OCI-LY3 (cell line): Measurements from ENCODE around the gene PLIN4.
A peak's percentile ranks its signal among the peaks of the same experiment; 100 is the strongest.

Experiments used
- H2AFZ ChIP-seq: fragments of 200-600, 300-600 bp; shearing (Covaris generic); 2 replicates; pipeline ENCODE4 v1.6.0; 2014; ENCODE audit warnings: antibody characterized with exemption, low read depth, low read length
- H3K27ac ChIP-seq: fragments of 200-600, 300-600 bp; sonication (generic); 2 replicates; pipeline ENCODE4 v1.5.1; 2014; ENCODE audit warnings: mild to moderate bottlenecking, low read length, moderate library complexity, mixed read lengths
- H3K27me3 ChIP-seq: fragments of 200-600, 300-600 bp; sonication (generic); 2 replicates; pipeline ENCODE4 v1.6.1; 2014; ENCODE audit warnings: low read depth, low read length, mixed read lengths
- H3K36me3 ChIP-seq: fragments of 200-600, 300-600 bp; sonication (generic); replicated peaks from 2 replicates; pipeline ENCODE3; 2014; ENCODE audit warnings: low read depth, low read length, mixed read lengths
- H3K4me1 ChIP-seq: fragments of 300-600, 200-600 bp; sonication (generic); 2 replicates; pipeline ENCODE4 v1.6.1; 2014; ENCODE audit warnings: low read length, mixed read lengths
- H3K4me2 ChIP-seq: fragments of 200-600, 300-600 bp; sonication (generic); 2 replicates; pipeline ENCODE4 v1.6.1; 2014; ENCODE audit warnings: low read length, mixed read lengths
- H3K4me3 ChIP-seq: fragments of 300-600, 200-600 bp; sonication (generic); 2 replicates; pipeline ENCODE4 v1.5.1; 2014; ENCODE audit warnings: antibody characterized with exemption, mild to moderate bottlenecking, low read length, moderate library complexity
- H3K79me2 ChIP-seq: fragments of 300-600, 200-600 bp; shearing (Covaris generic); 2 replicates; pipeline ENCODE4 v1.6.1; 2014; ENCODE audit warnings: mild to moderate bottlenecking, low read length, mixed read lengths
- H3K9ac ChIP-seq: fragments of 300-600, 200-600 bp; shearing (Covaris generic); 2 replicates; pipeline ENCODE4 v1.6.0; 2014; ENCODE audit warnings: mild to moderate bottlenecking, low read length, moderate library complexity
- H3K9me3 ChIP-seq: fragments of 200-600, 300-600 bp; shearing (Covaris generic); 2 replicates; pipeline ENCODE4 v1.6.1; 2014; ENCODE audit warnings: low read length, mixed read lengths; ENCODE audit not compliant: insufficient read depth
- H4K20me1 ChIP-seq: fragments of 200-600, 300-600 bp; sonication (generic); 2 replicates; pipeline ENCODE4 v1.6.1; 2016; ENCODE audit warnings: low read length, mixed read lengths; ENCODE audit not compliant: insufficient read depth
- EZH2phosphoT487 ChIP-seq: fragments of 200-600 bp; shearing (Covaris generic); IDR thresholded peaks from 2 replicates; pipeline ENCODE4 v1.6.1; 2018; ENCODE audit warnings: antibody characterized with exemption, mixed run types, low read depth
- TF ChIP-seq, protein P1 (sequence below): fragments of 200-600, 300-600 bp; sonication (generic); IDR thresholded peaks from 2 replicates; pipeline ENCODE4 v1.5.1; 2014; ENCODE audit warnings: antibody characterized with exemption, low read length, low read depth

PLIN4 gene

DNA sequence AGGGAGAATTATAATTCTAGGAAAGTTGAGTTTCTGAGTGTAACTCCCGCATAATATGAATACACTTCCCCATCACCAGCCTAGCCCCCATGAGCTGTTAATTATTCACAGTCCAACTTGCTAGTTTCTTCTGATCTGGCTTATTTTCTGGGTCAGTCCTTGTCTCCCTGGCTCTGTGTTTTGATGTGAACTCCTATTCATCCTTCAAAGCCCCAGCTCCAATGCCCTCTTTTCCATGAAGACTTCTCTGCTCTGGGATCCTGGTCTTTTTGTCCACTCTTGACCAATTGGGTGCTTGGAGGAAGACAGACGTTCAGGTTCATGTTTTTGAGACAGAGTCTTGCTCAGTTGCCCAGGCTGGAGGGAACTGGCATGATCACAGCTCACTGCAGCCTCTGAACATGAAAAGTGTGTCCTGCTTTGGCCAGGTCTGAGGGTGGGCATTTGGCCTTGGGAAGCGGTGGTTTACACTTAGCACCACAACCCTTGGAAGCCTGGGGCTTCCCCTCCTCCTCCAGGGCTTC is 20.9 kb upstream of the PLIN4 start:
- Histone ChIP-seq H3K36me3 (no peaks in the 10 kb centered on the region), H3K27ac (no peak overlapping the region), H2AFZ (no peak overlapping the region), H3K4me1 (peaks cover 29% of the 10 kb centered on the region), H4K20me1 (no peaks in the 10 kb centered on the region), H3K27me3 (no peaks in the 10 kb centered on the region), H3K4me3 (peak overlapping the region; percentile 79), H3K9ac (peak overlapping the region; percentile 66), H3K79me2 (no peaks in the 10 kb centered on the region), H3K9me3 (no peaks in the 10 kb centered on the region), H3K4me2 (peak overlapping the region; percentile 83)
- TF ChIP-seq, protein P1, sequence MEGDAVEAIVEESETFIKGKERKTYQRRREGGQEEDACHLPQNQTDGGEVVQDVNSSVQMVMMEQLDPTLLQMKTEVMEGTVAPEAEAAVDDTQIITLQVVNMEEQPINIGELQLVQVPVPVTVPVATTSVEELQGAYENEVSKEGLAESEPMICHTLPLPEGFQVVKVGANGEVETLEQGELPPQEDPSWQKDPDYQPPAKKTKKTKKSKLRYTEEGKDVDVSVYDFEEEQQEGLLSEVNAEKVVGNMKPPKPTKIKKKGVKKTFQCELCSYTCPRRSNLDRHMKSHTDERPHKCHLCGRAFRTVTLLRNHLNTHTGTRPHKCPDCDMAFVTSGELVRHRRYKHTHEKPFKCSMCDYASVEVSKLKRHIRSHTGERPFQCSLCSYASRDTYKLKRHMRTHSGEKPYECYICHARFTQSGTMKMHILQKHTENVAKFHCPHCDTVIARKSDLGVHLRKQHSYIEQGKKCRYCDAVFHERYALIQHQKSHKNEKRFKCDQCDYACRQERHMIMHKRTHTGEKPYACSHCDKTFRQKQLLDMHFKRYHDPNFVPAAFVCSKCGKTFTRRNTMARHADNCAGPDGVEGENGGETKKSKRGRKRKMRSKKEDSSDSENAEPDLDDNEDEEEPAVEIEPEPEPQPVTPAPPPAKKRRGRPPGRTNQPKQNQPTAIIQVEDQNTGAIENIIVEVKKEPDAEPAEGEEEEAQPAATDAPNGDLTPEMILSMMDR = no peak
- TF ChIP-seq EZH2phosphoT487 = no peak

DNA sequence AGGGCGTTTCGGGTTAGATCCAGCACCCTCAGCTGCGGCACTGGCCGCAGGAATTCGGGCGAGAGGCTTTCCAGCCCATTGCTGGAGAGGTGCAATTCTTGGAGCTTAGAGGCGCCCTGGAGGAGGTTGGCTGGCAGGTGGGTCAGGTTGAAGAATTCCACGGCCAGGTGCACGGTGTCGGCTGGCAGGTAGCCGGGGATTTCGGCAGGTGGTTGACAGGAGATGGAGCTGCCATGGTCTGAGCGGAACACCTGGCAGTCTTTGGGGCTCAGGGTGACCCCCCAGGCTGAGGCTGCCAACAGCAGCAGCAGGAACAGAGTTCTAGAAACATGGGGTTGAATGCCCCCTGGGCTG is 20.3 kb upstream of the PLIN4 start:
- H3K9me3 ChIP-seq = no peaks in the 10 kb centered on the region
- TF ChIP-seq, protein P1 = no peak
- no peak for TF ChIP-seq EZH2phosphoT487
- no peaks in the 10 kb centered on the region for H3K79me2 ChIP-seq
- H4K20me1 ChIP-seq = no peaks in the 10 kb centered on the region
- peaks cover 29% of the 10 kb centered on the region for H3K4me1 ChIP-seq
- H3K4me3 ChIP-seq = no peak overlapping the region
- H3K4me2 ChIP-seq = no peak overlapping the region
- H3K27me3 ChIP-seq = no peaks in the 10 kb centered on the region
- H3K9ac ChIP-seq = no peak overlapping the region
- H2AFZ ChIP-seq = no peak overlapping the region
- H3K36me3 ChIP-seq = no peaks in the 10 kb centered on the region
- H3K27ac ChIP-seq = no peak overlapping the region

DNA sequence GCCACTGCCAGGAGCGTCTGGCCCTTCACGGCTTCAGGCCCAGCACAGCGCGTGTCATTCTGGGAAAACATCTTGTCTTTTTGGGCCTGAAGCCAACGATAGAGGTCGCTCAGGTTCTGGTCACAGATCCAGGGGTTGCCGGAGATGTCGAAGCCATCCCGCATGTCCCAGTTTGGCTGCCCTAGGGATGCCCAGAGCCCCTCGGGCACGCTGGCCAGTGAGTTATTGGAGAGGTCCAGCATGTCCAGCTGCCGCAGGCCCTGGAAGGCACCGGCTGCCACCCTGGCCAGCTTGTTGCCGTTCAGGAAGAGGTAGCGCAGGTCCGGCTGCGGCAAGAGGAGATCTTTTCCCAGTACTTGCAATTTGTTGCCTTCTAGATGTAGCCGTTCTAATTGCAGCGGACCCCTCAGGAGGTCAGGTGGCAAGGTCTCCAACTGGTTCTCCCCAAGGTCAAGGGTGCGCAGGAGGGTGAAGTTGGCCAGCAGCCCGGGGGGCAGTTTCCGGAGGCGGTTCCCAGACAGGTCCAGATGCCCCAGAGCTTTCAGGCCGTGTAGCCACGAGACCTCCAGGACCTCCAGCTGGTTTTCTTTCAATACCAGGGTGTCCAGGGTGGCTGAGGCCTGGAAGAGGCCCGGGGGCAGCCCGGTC is 19.8 kb upstream of the PLIN4 start:
- no peaks in the 10 kb centered on the region for H3K9me3 ChIP-seq
- H3K4me2 ChIP-seq = no peak overlapping the region
- H3K4me1 ChIP-seq = peaks cover 26% of the 10 kb centered on the region
- no peak overlapping the region for H2AFZ ChIP-seq
- no peaks in the 10 kb centered on the region for H4K20me1 ChIP-seq
- H3K27ac ChIP-seq = no peak overlapping the region
- no peak overlapping the region for H3K4me3 ChIP-seq
- H3K9ac ChIP-seq = no peak overlapping the region
- no peak for TF ChIP-seq EZH2phosphoT487
- TF ChIP-seq, protein P1 = no peak
- H3K36me3 ChIP-seq = no peaks in the 10 kb centered on the region
- H3K27me3 ChIP-seq = no peaks in the 10 kb centered on the region
- H3K79me2 ChIP-seq = no peaks in the 10 kb centered on the region

DNA sequence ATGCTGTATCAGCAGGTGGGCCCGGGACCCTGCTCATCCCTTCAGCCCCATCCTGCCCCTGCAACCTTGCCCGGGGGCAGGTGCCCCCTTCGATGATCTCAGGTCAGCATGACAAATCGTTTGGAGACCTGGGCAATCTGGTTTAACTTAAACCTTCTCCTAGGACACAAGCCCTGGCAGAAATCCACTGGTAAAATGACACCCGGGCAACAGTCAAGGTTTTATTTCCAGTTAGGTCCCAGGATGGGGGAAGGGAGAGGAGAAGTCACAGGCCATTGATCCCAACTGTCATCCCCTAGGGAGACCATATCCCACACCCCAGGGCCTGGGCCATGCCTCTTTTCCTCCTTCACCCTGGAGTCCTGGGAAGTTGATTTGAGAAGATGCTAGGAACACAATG is 18.5 kb upstream of the PLIN4 start:
- no peaks in the 10 kb centered on the region for H3K79me2 ChIP-seq
- TF ChIP-seq, protein P1 = no peak
- no peak for TF ChIP-seq EZH2phosphoT487
- no peak overlapping the region for H3K4me3 ChIP-seq
- H3K9me3 ChIP-seq = no peaks in the 10 kb centered on the region
- no peak overlapping the region for H2AFZ ChIP-seq
- H3K4me2 ChIP-seq = no peak overlapping the region
- H3K27me3 ChIP-seq = no peaks in the 10 kb centered on the region
- no peaks in the 10 kb centered on the region for H4K20me1 ChIP-seq
- H3K27ac ChIP-seq = no peak overlapping the region
- no peak overlapping the region for H3K9ac ChIP-seq
- no peaks in the 10 kb centered on the region for H3K36me3 ChIP-seq
- H3K4me1 ChIP-seq = peaks cover 19% of the 10 kb centered on the region
